HepG2 (cell line): ENCODE results near the gene IPP. TPM values are rescaled to one million over a fixed set of nuclear protein-coding genes. Genes with fewer than 3 reads are reported as not detected.

Experiments
- FOSL2 ChIP-seq: sonication (generic); formaldehyde crosslinking; IDR thresholded peaks from 2 replicates; pipeline ENCODE4 v1.4.0; 2020; ENCODE audit warnings: missing genetic modification reagents
- HMG20B ChIP-seq: conservative IDR thresholded peaks from 2 replicates; pipeline ENCODE4 v1.6.1; 2016; ENCODE audit warnings: missing genetic modification reagents, missing compliant biosample characterization
- RAD51 ChIP-seq: fragments of 450-650 bp; IDR thresholded peaks from 2 replicates; pipeline ENCODE4 v1.6.1; 2016; ENCODE audit warnings: borderline replicate concordance
- RBM39 ChIP-seq: fragments of 200-400 bp; formaldehyde crosslinking; IDR thresholded peaks from one replicate; pipeline ENCODE4 v1.6.1; 2018; ENCODE audit warnings: antibody characterized with exemption, mild to moderate bottlenecking, low read depth, low read length; ENCODE audit not compliant: poor library complexity, severe bottlenecking
- SALL2 ChIP-seq: sonication (generic); formaldehyde crosslinking; IDR thresholded peaks from 2 replicates; pipeline ENCODE4 v1.8.1; 2023; ENCODE audit warnings: mild to moderate bottlenecking, missing genetic modification reagents, inconsistent platforms
- ZSCAN9 ChIP-seq: IDR thresholded peaks from 2 replicates; pipeline ENCODE4 v1.6.1; 2016; ENCODE audit warnings: borderline replicate concordance
- polyA plus RNA-seq, 8 experiments: library from polyadenylated mRNA; depleted of rRNA in 3 of 8; stranded (reverse) in 7 of 8; unstranded in 1 of 8; fragments of >200 nt; fragmentation: Illumina TruSeq in 4 of 8; extraction: Trizol in 4 of 8; gene quantifications; 2 replicates each; pipeline versions ENCODE4 v1.2.1 to v1.2.3, GENCODE V29; 2011 to 2016; ENCODE audit warnings: low read depth in 4 of 8, missing spikeins in 1 of 8, mixed read lengths in 1 of 8; ENCODE audit not compliant: insufficient read depth in 1 of 8
- total RNA-seq, 5 experiments: library from RNA; depleted of rRNA; stranded (reverse); fragments of >200 nt; fragmentation: Illumina TruSeq; extraction: Trizol; gene quantifications; 2 replicates each; pipeline ENCODE4 v1.2.3, GENCODE V29; 2016; ENCODE audit warnings: low read depth in 1 of 5
- TF ChIP-seq, protein P1 (sequence below): sonication (generic); formaldehyde crosslinking; IDR thresholded peaks from 2 replicates; pipeline ENCODE4 v1.5.1; 2020; ENCODE audit warnings: mild to moderate bottlenecking, missing genetic modification reagents, moderate library complexity
- TF ChIP-seq, protein P2 (sequence below): sonication (generic); formaldehyde crosslinking; IDR thresholded peaks from 2 replicates; pipeline ENCODE4 v1.5.1; 2020; ENCODE audit warnings: mild to moderate bottlenecking, moderate library complexity, missing genetic modification reagents
- TF ChIP-seq, protein P3 (sequence below): sonication (generic); formaldehyde crosslinking; IDR thresholded peaks from 2 replicates; pipeline ENCODE4 v1.9.0; 2021; ENCODE audit warnings: missing genetic modification reagents, mild to moderate bottlenecking, borderline replicate concordance
- TF ChIP-seq, protein P4 (sequence below): sonication (generic); formaldehyde crosslinking; IDR thresholded peaks from 2 replicates; pipeline ENCODE4 v1.5.0; 2020; ENCODE audit warnings: mild to moderate bottlenecking, missing genetic modification reagents

Gene IPP
- total and polyA plus RNA-seq, 2 of the 13 experiments (the other 11 are each of a cell fraction or from before 2014, with no cell fraction given), result 3.0 to 9.7 TPM

DNA sequence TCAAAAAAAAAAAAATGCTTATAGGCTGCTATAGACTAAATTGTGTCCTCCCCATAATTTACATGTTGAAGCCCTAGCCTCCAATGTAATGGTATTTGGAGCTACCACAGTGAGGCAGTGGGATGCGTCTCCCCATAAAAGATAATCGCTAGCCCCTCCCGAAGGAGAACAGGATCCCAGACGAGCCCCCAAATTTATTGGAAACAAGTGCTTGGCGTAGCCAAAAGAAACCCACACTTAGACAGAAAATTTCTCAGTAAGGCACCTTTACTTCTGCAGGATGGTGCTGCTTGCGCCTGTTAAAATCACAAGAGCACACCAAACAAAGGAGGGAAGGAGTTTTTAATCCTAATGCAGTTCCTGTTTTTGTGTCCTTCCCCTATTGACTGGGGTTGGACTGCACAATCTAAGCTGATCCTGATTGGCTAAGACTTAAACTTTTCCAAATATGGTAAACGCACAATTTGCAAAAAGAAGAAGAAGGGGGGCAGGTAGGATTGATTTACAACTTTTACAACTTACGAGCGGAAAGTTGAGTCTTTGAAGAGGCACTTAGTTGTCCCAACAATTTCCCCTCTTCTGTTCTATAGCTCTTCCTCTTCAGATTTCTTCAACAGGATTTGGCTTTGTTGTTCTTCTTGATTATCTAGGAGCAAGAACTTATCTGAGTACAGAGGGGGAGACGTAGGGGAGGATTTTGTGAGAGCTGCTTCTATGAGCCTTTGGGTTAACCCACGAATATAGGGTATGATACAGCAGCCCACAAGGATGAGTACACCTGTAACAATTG lies 3.0 kb upstream of the IPP start (continued):
- TF ChIP-seq, protein P1, sequence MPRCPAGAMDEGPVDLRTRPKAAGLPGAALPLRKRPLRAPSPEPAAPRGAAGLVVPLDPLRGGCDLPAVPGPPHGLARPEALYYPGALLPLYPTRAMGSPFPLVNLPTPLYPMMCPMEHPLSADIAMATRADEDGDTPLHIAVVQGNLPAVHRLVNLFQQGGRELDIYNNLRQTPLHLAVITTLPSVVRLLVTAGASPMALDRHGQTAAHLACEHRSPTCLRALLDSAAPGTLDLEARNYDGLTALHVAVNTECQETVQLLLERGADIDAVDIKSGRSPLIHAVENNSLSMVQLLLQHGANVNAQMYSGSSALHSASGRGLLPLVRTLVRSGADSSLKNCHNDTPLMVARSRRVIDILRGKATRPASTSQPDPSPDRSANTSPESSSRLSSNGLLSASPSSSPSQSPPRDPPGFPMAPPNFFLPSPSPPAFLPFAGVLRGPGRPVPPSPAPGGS (CRISPR knock-in tag), result no peak
- TF ChIP-seq HMG20B (CRISPR knock-in tag) (no peak), RAD51 (no peak), RBM39 (no peak), FOSL2 (CRISPR knock-in tag) (no peak), ZSCAN9 (CRISPR knock-in tag) (no peak), SALL2 (no peak)
- TF ChIP-seq, protein P2, sequence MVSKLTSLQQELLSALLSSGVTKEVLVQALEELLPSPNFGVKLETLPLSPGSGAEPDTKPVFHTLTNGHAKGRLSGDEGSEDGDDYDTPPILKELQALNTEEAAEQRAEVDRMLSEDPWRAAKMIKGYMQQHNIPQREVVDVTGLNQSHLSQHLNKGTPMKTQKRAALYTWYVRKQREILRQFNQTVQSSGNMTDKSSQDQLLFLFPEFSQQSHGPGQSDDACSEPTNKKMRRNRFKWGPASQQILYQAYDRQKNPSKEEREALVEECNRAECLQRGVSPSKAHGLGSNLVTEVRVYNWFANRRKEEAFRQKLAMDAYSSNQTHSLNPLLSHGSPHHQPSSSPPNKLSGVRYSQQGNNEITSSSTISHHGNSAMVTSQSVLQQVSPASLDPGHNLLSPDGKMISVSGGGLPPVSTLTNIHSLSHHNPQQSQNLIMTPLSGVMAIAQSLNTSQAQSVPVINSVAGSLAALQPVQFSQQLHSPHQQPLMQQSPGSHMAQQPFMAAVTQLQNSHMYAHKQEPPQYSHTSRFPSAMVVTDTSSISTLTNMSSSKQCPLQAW (CRISPR knock-in tag), result no peak
- TF ChIP-seq, protein P3, sequence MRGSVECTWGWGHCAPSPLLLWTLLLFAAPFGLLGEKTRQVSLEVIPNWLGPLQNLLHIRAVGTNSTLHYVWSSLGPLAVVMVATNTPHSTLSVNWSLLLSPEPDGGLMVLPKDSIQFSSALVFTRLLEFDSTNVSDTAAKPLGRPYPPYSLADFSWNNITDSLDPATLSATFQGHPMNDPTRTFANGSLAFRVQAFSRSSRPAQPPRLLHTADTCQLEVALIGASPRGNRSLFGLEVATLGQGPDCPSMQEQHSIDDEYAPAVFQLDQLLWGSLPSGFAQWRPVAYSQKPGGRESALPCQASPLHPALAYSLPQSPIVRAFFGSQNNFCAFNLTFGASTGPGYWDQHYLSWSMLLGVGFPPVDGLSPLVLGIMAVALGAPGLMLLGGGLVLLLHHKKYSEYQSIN, result no peak
- TF ChIP-seq, protein P4, sequence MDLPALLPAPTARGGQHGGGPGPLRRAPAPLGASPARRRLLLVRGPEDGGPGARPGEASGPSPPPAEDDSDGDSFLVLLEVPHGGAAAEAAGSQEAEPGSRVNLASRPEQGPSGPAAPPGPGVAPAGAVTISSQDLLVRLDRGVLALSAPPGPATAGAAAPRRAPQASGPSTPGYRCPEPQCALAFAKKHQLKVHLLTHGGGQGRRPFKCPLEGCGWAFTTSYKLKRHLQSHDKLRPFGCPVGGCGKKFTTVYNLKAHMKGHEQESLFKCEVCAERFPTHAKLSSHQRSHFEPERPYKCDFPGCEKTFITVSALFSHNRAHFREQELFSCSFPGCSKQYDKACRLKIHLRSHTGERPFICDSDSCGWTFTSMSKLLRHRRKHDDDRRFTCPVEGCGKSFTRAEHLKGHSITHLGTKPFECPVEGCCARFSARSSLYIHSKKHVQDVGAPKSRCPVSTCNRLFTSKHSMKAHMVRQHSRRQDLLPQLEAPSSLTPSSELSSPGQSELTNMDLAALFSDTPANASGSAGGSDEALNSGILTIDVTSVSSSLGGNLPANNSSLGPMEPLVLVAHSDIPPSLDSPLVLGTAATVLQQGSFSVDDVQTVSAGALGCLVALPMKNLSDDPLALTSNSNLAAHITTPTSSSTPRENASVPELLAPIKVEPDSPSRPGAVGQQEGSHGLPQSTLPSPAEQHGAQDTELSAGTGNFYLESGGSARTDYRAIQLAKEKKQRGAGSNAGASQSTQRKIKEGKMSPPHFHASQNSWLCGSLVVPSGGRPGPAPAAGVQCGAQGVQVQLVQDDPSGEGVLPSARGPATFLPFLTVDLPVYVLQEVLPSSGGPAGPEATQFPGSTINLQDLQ (CRISPR knock-in tag), result no peak
